Stimulated activated memory B cell treated with anti-CD40 and anti-IgM and Interleukin-4, amounts not matched to agents 10 μg/mL and 1 μg/mL and 100 μg/mL, for 72 hours (primary cell): ENCODE data around the gene TM2D3.
A peak's percentile ranks its signal among the peaks of the same experiment; 100 is the strongest.
"Not testable (repeated sequence)": the region's sequence is repeated elsewhere in the genome, so short reads cannot be mapped to it uniquely, and the experiment has no call there.

Experiments
- ATAC-seq: fragments of 150-1000 bp; cut with Tn5 transposase; 2 replicates; pipeline ENCODE4 v1.10.0; 2021
- H3K27ac Mint-ChIP-seq: one replicate; pipeline ENCODE4 v1.8.0; 2022; ENCODE audit warnings: mild to moderate bottlenecking, mixed read lengths
- H3K27me3 Mint-ChIP-seq: one replicate; pipeline ENCODE4 v1.8.0; 2022; ENCODE audit warnings: mixed read lengths
- H3K36me3 Mint-ChIP-seq: one replicate; pipeline ENCODE4 v1.8.0; 2022; ENCODE audit warnings: mixed read lengths
- H3K4me1 Mint-ChIP-seq: one replicate; pipeline ENCODE4 v1.8.0; 2022; ENCODE audit warnings: mixed read lengths
- H3K4me3 Mint-ChIP-seq: one replicate; pipeline ENCODE4 v1.8.0; 2022; ENCODE audit warnings: mild to moderate bottlenecking, moderate library complexity, mixed read lengths
- H3K9me3 Mint-ChIP-seq: one replicate; pipeline ENCODE4 v1.8.0; 2022; ENCODE audit warnings: mixed read lengths

TM2D3 gene

DNA sequence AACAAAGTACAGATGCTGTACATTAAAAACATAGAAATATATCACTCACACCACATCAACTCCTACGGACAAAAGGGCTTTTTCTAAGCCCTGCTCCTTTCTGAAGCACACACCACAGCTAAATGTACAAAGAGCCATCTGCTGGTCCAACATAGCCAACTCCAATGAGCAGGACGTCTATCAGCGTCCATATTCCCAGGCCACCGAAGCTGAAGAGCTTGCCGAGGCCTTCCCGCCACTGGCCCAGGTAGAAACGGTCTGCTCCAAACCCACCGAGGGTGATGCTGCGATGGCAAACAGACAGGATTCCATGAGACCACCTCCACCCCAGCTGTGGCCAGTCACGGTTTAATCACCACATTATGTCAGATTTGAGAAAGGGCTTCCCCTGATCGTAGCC, 9.8 kb downstream of the TM2D3 start:
- no peak overlapping the region for H3K4me3 Mint-ChIP-seq
- no peaks in the 10 kb centered on the region for H3K9me3 Mint-ChIP-seq
- H3K27me3 Mint-ChIP-seq, result no peaks in the 10 kb centered on the region
- H3K36me3 Mint-ChIP-seq, result peaks cover 59% of the 10 kb centered on the region
- ATAC-seq, result no peak
- peak overlapping the region; percentile 73 for H3K27ac Mint-ChIP-seq
- H3K4me1 Mint-ChIP-seq, result peaks cover 20% of the 10 kb centered on the region

GRCh38 chr15:101641894-101642293, 10.3 kb downstream of the TM2D3 start:
- no peaks in the 10 kb centered on the region for H3K9me3 Mint-ChIP-seq
- no peak for ATAC-seq
- peak overlapping the region; percentile 73 for H3K27ac Mint-ChIP-seq
- no peaks in the 10 kb centered on the region for H3K27me3 Mint-ChIP-seq
- H3K4me3 Mint-ChIP-seq, result no peak overlapping the region
- peaks cover 20% of the 10 kb centered on the region for H3K4me1 Mint-ChIP-seq
- H3K36me3 Mint-ChIP-seq, result peaks cover 54% of the 10 kb centered on the region

DNA sequence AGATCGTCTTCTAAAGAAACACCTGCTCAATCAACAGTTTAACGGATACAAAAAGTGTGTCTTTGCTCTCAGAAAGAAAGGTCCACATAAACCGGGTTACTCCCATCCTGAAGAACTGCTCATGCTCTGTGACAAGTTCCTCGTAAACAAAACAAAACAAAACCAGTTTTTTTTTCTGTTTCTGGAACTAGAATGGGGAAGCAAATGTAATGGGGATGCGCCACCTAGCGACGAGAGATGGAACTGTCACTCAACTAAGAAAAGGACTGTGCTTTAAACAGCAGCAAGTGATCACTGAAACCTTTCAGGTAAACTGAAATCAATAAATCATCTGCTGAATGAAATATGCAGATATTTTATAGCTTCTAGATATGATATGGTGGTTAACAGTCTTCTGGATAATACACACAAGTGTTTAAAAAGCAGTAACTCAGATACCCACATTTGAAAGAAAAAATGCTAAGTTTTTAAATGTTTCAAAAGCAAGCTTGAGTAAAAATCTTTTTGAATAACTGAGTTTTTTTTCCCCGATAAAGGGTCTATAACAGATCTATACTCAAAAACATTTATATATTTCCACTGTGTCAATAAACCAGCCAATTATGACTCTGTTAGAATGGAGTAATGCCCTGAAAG, 10.9 kb downstream of the TM2D3 start:
- Mint-ChIP-seq H3K36me3 (peaks cover 48% of the 10 kb centered on the region), H3K27ac (peak overlapping the region; percentile 80), H3K27me3 (no peaks in the 10 kb centered on the region), H3K4me1 (peaks cover 20% of the 10 kb centered on the region), H3K9me3 (no peaks in the 10 kb centered on the region), H3K4me3 (peak overlapping the region; percentile 41)
- peak; percentile 67 for ATAC-seq

- Mint-ChIP-seq H3K27me3 (no peaks in the 10 kb centered on the region), H3K36me3 (peaks cover 32% of the 10 kb centered on the region), H3K4me1 (peaks cover 20% of the 10 kb centered on the region), H3K27ac (no peak overlapping the region), H3K9me3 (no peaks in the 10 kb centered on the region), H3K4me3 (no peak overlapping the region)
- ATAC-seq, result no peak
Measured at GRCh38 chr15:101639667-101640066, 12.5 kb downstream of the TM2D3 start.

GRCh38 chr15:101637919-101638318, 14.3 kb downstream of the TM2D3 start:
- H3K4me1 Mint-ChIP-seq, result peaks cover 20% of the 10 kb centered on the region
- H3K4me3 Mint-ChIP-seq, result no peak overlapping the region
- no peaks in the 10 kb centered on the region for H3K9me3 Mint-ChIP-seq
- no peaks in the 10 kb centered on the region for H3K27me3 Mint-ChIP-seq
- H3K27ac Mint-ChIP-seq, result peak overlapping the region; percentile 44
- ATAC-seq, result no peak
- peaks cover 23% of the 10 kb centered on the region for H3K36me3 Mint-ChIP-seq

DNA sequence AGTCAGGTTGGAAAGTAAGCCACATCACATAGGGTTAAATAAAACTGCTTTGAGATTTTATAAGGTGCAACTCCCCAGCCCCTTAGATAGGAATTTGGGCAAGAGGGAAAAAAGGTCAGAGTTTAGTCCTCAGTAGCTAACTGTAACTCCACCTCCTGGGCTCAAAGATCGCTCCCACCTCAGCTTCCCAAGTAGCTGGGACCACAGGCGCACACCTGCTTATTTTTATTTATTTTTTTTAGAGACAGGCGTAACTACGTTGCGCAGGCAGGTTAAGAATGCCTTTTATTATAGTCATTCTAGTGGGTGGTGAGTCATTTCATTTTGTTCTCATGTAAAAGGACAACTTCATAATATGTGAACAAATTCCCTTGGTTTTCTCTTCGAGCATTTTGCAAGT, 14.7 kb downstream of the TM2D3 start:
- no peak for ATAC-seq
- peaks cover 17% of the 10 kb centered on the region for H3K4me1 Mint-ChIP-seq
- H3K27me3 Mint-ChIP-seq, result no peaks in the 10 kb centered on the region
- no peak overlapping the region for H3K4me3 Mint-ChIP-seq
- H3K9me3 Mint-ChIP-seq, result no peaks in the 10 kb centered on the region
- no peak overlapping the region for H3K27ac Mint-ChIP-seq
- peaks cover 21% of the 10 kb centered on the region for H3K36me3 Mint-ChIP-seq

DNA sequence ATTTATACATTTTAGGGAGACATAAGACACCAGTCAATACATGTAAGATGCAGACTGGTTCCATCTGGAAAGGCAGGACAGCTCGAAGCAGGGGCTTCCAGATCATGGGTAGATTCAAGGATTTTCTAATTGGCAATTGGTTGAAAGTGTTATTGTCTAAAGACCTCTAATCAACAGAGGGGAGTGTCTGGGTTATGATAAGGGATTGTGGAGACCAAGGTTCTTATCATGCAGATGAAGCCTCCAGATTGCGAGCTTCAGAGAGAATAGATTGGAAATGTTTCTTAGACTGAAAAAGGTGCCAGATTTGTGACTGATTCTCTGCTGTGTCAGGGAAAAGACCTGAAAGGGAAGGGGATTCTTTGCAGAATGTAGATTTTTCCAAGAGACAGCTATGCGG, 15.1 kb downstream of the TM2D3 start:
- H3K4me3 Mint-ChIP-seq, result no peak overlapping the region
- ATAC-seq, result no peak
- H3K4me1 Mint-ChIP-seq, result peaks cover 12% of the 10 kb centered on the region
- no peak overlapping the region for H3K27ac Mint-ChIP-seq
- H3K9me3 Mint-ChIP-seq, result no peaks in the 10 kb centered on the region
- peaks cover 16% of the 10 kb centered on the region for H3K36me3 Mint-ChIP-seq
- no peaks in the 10 kb centered on the region for H3K27me3 Mint-ChIP-seq

DNA sequence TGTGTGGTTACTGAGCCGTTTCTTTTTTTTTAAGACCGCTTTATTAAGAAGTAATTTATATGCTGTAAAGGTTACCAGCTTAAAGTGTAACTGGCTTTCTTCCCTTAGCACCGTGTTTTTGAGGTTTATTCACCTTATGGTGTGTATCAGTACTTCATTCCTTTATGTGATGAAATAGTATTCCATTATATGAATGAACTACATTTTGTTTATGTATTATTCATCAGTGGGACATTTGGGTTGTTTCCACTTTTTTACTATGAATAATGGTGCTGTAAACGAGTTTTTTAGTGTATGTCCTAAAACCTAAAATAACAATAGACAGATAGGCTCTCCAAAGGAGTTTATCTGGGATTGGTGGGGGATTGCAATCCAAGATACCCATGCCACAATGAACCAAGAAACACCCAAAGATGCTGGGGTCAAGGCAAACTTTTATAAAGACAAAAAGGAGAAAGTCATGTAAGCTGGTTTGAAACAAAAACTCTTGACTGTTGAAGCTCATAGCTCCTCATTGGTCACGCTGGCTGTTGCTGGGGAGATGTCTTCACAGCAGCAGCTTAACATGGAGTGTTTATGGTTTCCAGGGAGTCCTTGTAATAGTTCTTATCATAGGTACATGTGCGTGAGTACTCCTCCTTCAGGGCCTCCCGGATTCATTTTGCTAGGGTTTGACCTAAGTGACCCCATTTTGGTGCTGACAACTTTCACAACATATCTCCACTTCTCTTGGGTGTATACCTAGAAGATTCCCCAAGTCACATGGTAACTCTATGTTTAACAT, 16.0 kb downstream of the TM2D3 start:
- Mint-ChIP-seq H3K27me3 (no peaks in the 10 kb centered on the region), H3K4me1 (peaks cover 6% of the 10 kb centered on the region), H3K36me3 (peaks cover 13% of the 10 kb centered on the region), H3K27ac (no peak overlapping the region), H3K4me3 (no peak overlapping the region), H3K9me3 (no peaks in the 10 kb centered on the region)
- no peak for ATAC-seq

- Mint-ChIP-seq H3K27ac (no peak overlapping the region), H3K4me3 (no peak overlapping the region)
- ATAC-seq, result no peak
Measured at GRCh38 chr15:101633356-101633755, 18.8 kb downstream of the TM2D3 start.

DNA sequence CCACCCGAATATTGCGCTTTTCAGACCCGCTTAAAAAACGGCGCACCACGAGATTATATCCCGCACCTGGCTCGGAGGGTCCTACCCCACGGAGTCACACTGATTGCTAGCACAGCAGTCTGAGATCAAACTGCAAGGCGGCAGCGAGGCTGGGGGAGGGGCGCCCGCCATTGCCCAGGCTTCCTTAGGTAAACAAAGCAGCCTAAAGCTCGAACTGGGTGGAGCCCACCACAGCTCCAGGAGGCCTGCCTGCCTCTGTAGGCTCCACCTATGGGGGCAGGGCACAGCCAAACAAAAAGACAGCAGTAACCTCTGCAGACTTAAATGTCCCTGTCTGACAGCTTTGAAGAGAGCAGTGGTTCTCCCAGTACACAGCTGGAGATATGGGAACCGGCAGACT, 25.5 kb downstream of the TM2D3 start:
- Mint-ChIP-seq H3K9me3 (peaks cover 10% of the 10 kb centered on the region), H3K36me3 (peaks cover 47% of the 10 kb centered on the region), H3K4me1 (peaks cover 15% of the 10 kb centered on the region)
- H3K27me3 Mint-ChIP-seq, H3K4me3 Mint-ChIP-seq, H3K27ac Mint-ChIP-seq, ATAC-seq: not testable (repeated sequence)

More at GRCh38 chr15:101633356-101633755, 18.8 kb downstream of the TM2D3 start:
- Mint-ChIP-seq H3K36me3 (no peaks in the 10 kb centered on the region), H3K9me3 (no peaks in the 10 kb centered on the region), H3K4me1 (no peaks in the 10 kb centered on the region), H3K27me3 (no peaks in the 10 kb centered on the region)

DNA sequence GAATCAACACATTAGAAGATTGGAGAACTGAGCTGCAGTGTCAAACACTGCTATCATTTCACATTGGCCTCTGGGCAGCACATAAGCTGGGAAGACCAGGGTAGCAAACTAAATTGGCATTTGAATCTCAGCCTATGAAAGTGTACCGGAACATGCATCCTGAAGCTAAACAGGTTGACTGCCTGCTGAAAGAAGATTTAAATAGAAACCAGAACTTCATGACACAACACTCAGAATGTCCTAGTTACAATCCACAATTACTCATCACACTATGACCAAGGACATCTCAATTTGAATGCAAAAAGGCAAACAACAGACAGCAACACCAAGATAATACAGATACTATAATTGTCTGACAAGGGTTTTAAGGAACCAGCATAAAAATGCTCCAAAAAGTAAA, 26.2 kb downstream of the TM2D3 start:
- Mint-ChIP-seq H3K4me3 (no peak overlapping the region), H3K27ac (no peak overlapping the region)

DNA sequence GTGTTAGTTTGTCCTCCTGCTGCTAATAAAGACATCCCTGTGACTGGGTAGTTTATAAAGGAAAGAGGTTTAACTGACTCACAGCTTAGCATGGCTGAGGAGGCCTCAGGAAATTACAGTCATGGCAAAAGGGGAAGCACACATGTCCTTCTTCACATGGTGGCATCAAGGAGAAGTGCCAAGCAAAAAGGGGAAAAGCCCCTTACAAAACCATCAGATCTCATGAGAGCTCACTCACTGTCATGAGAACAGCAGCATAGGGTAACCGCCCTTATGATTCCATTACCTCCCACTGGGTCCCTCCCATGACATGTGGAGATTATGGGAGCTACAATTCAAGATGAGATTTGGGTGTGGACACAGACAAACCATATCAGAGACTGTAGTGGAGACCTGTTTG, 27.0 kb downstream of the TM2D3 start:
- Mint-ChIP-seq H3K36me3 (peaks cover 59% of the 10 kb centered on the region), H3K27ac (no peak overlapping the region), H3K27me3 (no peaks in the 10 kb centered on the region), H3K9me3 (peaks cover 10% of the 10 kb centered on the region), H3K4me3 (no peak overlapping the region), H3K4me1 (peaks cover 22% of the 10 kb centered on the region)
- ATAC-seq, result no peak

More for the DNA sequence above, 26.2 kb downstream of the TM2D3 start:
- no peaks in the 10 kb centered on the region for H3K27me3 Mint-ChIP-seq
- H3K36me3 Mint-ChIP-seq, result peaks cover 51% of the 10 kb centered on the region
- ATAC-seq, result no peak
- H3K4me1 Mint-ChIP-seq, result peaks cover 15% of the 10 kb centered on the region
- peaks cover 10% of the 10 kb centered on the region for H3K9me3 Mint-ChIP-seq

- Mint-ChIP-seq H3K27me3 (no peaks in the 10 kb centered on the region), H3K4me3 (no peak overlapping the region), H3K4me1 (peaks cover 22% of the 10 kb centered on the region), H3K27ac (no peak overlapping the region), H3K36me3 (peaks cover 67% of the 10 kb centered on the region), H3K9me3 (peaks cover 10% of the 10 kb centered on the region)
- no peak for ATAC-seq
Measured at GRCh38 chr15:101623367-101624304, 28.5 kb downstream of the TM2D3 start.

- H3K27ac Mint-ChIP-seq, result no peak overlapping the region
- no peak overlapping the region for H3K4me3 Mint-ChIP-seq
- H3K9me3 Mint-ChIP-seq, result peaks cover 10% of the 10 kb centered on the region
- H3K4me1 Mint-ChIP-seq, result peaks cover 22% of the 10 kb centered on the region
- peaks cover 75% of the 10 kb centered on the region for H3K36me3 Mint-ChIP-seq
- no peaks in the 10 kb centered on the region for H3K27me3 Mint-ChIP-seq
- no peak for ATAC-seq
Measured at GRCh38 chr15:101621961-101622360, 30.2 kb downstream of the TM2D3 start.

DNA sequence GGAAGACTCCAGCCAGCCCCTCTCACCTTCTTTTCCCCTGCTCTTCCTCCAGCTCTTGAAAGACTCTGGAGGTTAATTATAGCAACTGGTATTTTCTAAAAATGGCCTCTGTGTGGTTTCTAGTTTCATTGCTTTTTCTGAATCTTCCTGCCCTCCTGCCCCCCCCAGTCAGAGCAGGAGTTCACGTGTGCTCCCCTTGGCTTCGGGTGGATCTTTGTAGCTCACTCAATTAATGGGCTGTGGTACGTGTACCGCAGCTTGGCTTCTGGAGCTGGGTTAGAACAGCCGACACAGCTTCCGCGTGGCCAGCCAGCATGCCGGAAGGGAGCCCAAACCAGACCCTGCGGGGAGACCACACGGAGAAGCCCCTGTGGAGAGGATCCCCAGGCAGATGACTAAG, 31.5 kb downstream of the TM2D3 start:
- peaks cover 67% of the 10 kb centered on the region for H3K36me3 Mint-ChIP-seq
- no peaks in the 10 kb centered on the region for H3K27me3 Mint-ChIP-seq
- H3K9me3 Mint-ChIP-seq, result peaks cover 10% of the 10 kb centered on the region
- no peak overlapping the region for H3K4me3 Mint-ChIP-seq
- no peak overlapping the region for H3K27ac Mint-ChIP-seq
- peaks cover 17% of the 10 kb centered on the region for H3K4me1 Mint-ChIP-seq
- no peak for ATAC-seq
